Neural cell (in vitro differentiated cells): ENCODE data around the gene EFCAB8. TPM values are rescaled to one million over a fixed set of nuclear protein-coding genes. Genes with fewer than 3 reads are reported as not detected.

Experiments
- H2AFZ ChIP-seq: fragments of 200-600, 300-800 bp; sonication (generic), shearing (Covaris generic); 2 replicates; pipeline ENCODE4 v1.6.0; 2014; ENCODE audit warnings: low read depth, mild to moderate bottlenecking, antibody characterized with exemption, low read length, moderate library complexity
- H3F3A ChIP-seq: fragments of 200-600 bp; shearing (Covaris generic); 2 replicates; pipeline ENCODE4 v1.6.1; 2016; ENCODE audit warnings: mild to moderate bottlenecking, moderate library complexity, mixed read lengths, antibody characterized with exemption, low read length; ENCODE audit not compliant: insufficient read depth, poor library complexity, severe bottlenecking
- H3K27ac ChIP-seq: fragments of 200-600, 300-800 bp; sonication (generic), shearing (Covaris generic); 2 replicates; pipeline ENCODE4 v1.5.1; 2014; ENCODE audit warnings: mild to moderate bottlenecking, low read length, moderate library complexity
- H3K27me3 ChIP-seq: fragments of 300-800, 200-600 bp; sonication (generic), shearing (Covaris generic); 2 replicates; pipeline ENCODE4 v1.6.0; 2014; ENCODE audit warnings: mild to moderate bottlenecking, low read depth, low read length, moderate library complexity; ENCODE audit not compliant: insufficient read depth
- H3K36me3 ChIP-seq: fragments of 300-800, 200-600 bp; sonication (generic), shearing (Covaris generic); 2 replicates; pipeline ENCODE4 v1.5.1; 2014; ENCODE audit warnings: mild to moderate bottlenecking, antibody characterized with exemption, low read length, moderate library complexity; ENCODE audit not compliant: insufficient read depth
- H3K4me2 ChIP-seq: fragments of 300-800, 200-600 bp; sonication (generic), shearing (Covaris generic); 2 replicates; pipeline ENCODE4 v1.6.0; 2014; ENCODE audit warnings: mild to moderate bottlenecking, low read length
- H3K4me3 ChIP-seq: fragments of 300-800, 200-600 bp; sonication (generic), shearing (Covaris generic); 2 replicates; pipeline ENCODE4 v1.5.1; 2014; ENCODE audit warnings: mild to moderate bottlenecking, low read length, moderate library complexity
- H3K79me2 ChIP-seq: fragments of 200-600 bp; shearing (Covaris generic); replicated peaks from 2 replicates; pipeline ENCODE4 v1.6.0; 2014; ENCODE audit warnings: mild to moderate bottlenecking, low read length, moderate library complexity; ENCODE audit not compliant: insufficient read depth
- H3K9ac ChIP-seq: fragments of 300-800, 200-600 bp; sonication (generic), shearing (Covaris generic); 2 replicates; pipeline ENCODE4 v1.6.1; 2016; ENCODE audit warnings: mild to moderate bottlenecking, low read length, mixed read lengths
- H3K9me2 ChIP-seq: fragments of 200-600 bp; shearing (Covaris generic); 2 replicates; pipeline ENCODE4 v1.6.1; 2016; ENCODE audit warnings: mild to moderate bottlenecking, low read length, mixed read lengths; ENCODE audit not compliant: insufficient read depth
- H3K9me3 ChIP-seq: fragments of 200-600, 300-800 bp; sonication (generic), shearing (Covaris generic); 2 replicates; pipeline ENCODE4 v1.6.1; 2016; ENCODE audit warnings: mild to moderate bottlenecking, mixed run types, low read length, moderate library complexity, mixed read lengths
- H4K20me1 ChIP-seq: fragments of 200-600 bp; shearing (Covaris generic); 2 replicates; pipeline ENCODE4 v1.6.1; 2016; ENCODE audit warnings: mild to moderate bottlenecking, mixed run types; ENCODE audit not compliant: insufficient read depth
- CTCF ChIP-seq: fragments of 450-650 bp; IDR thresholded peaks from 2 replicates; pipeline ENCODE4 v1.5.1; 2014; ENCODE audit warnings: antibody characterized with exemption, mild to moderate bottlenecking, moderate library complexity; ENCODE audit not compliant: poor library complexity, severe bottlenecking
- EP300 ChIP-seq: fragments of 450-650 bp; conservative IDR thresholded peaks from 2 replicates; pipeline ENCODE4 v1.6.1; 2014; ENCODE audit warnings: antibody characterized with exemption, mild to moderate bottlenecking, moderate library complexity; ENCODE audit not compliant: poor library complexity, severe bottlenecking
- EZH2 ChIP-seq: fragments of 200-600, 300-800 bp; shearing (Covaris generic), sonication (generic); IDR thresholded peaks from 2 replicates; pipeline ENCODE4 v1.6.1; 2014; ENCODE audit warnings: antibody characterized with exemption, low read length, borderline replicate concordance, mild to moderate bottlenecking; ENCODE audit not compliant: insufficient read depth, poor library complexity, severe bottlenecking
- MXI1 ChIP-seq: fragments of 450-650 bp; conservative IDR thresholded peaks from 2 replicates; pipeline ENCODE4 v1.6.1; 2014; ENCODE audit warnings: antibody characterized with exemption, mild to moderate bottlenecking; ENCODE audit not compliant: poor library complexity, severe bottlenecking
- POLR2AphosphoS5 ChIP-seq: IDR thresholded peaks from 2 replicates; pipeline ENCODE4 v1.6.1; 2012
- RAD21 ChIP-seq: fragments of 450-650 bp; conservative IDR thresholded peaks from 2 replicates; pipeline ENCODE4 v1.6.1; 2014; ENCODE audit warnings: antibody characterized with exemption, mild to moderate bottlenecking, moderate library complexity
- SMC3 ChIP-seq: fragments of 450-650 bp; conservative IDR thresholded peaks from 2 replicates; pipeline ENCODE4 v1.6.1; 2014; ENCODE audit warnings: antibody characterized with exemption, mild to moderate bottlenecking, moderate library complexity; ENCODE audit not compliant: poor library complexity
- TAF1 ChIP-seq: IDR thresholded peaks from 2 replicates; pipeline ENCODE4 v1.6.1; 2012; ENCODE audit warnings: low read depth
- polyA plus RNA-seq: library from polyadenylated mRNA; depleted of rRNA; stranded (reverse); fragments of >200 nt; gene quantifications from 2 replicates; pipeline ENCODE4 v1.2.3, GENCODE V29; 2014
- TF ChIP-seq, protein P1 (sequence below): IDR thresholded peaks from 2 replicates; pipeline ENCODE4 v1.6.1; 2012; ENCODE audit warnings: borderline replicate concordance

The EFCAB8 gene
- polyA plus RNA-seq, 1 donor from 2014 or later = not detected

GRCh38 chr20:32934580-32934979 is 75.9 kb downstream of the EFCAB8 start:
- Histone ChIP-seq H3F3A (no peaks in the 10 kb centered on the region), H3K79me2 (no peaks in the 10 kb centered on the region), H2AFZ (no peak overlapping the region), H3K9ac (no peak overlapping the region), H3K27me3 (no peaks in the 10 kb centered on the region), H3K4me3 (no peak overlapping the region), H3K27ac (no peak overlapping the region), H3K36me3 (no peaks in the 10 kb centered on the region), H3K9me2 (no peaks in the 10 kb centered on the region), H3K4me2 (no peak overlapping the region), H3K9me3 (no peaks in the 10 kb centered on the region), H4K20me1 (no peaks in the 10 kb centered on the region)
- TF ChIP-seq POLR2AphosphoS5 = no peak
- no peak for TF ChIP-seq EZH2
- TF ChIP-seq TAF1 = no peak
- TF ChIP-seq EP300 = no peak
- TF ChIP-seq RAD21 = no peak
- TF ChIP-seq MXI1 = no peak
- TF ChIP-seq, protein P1, sequence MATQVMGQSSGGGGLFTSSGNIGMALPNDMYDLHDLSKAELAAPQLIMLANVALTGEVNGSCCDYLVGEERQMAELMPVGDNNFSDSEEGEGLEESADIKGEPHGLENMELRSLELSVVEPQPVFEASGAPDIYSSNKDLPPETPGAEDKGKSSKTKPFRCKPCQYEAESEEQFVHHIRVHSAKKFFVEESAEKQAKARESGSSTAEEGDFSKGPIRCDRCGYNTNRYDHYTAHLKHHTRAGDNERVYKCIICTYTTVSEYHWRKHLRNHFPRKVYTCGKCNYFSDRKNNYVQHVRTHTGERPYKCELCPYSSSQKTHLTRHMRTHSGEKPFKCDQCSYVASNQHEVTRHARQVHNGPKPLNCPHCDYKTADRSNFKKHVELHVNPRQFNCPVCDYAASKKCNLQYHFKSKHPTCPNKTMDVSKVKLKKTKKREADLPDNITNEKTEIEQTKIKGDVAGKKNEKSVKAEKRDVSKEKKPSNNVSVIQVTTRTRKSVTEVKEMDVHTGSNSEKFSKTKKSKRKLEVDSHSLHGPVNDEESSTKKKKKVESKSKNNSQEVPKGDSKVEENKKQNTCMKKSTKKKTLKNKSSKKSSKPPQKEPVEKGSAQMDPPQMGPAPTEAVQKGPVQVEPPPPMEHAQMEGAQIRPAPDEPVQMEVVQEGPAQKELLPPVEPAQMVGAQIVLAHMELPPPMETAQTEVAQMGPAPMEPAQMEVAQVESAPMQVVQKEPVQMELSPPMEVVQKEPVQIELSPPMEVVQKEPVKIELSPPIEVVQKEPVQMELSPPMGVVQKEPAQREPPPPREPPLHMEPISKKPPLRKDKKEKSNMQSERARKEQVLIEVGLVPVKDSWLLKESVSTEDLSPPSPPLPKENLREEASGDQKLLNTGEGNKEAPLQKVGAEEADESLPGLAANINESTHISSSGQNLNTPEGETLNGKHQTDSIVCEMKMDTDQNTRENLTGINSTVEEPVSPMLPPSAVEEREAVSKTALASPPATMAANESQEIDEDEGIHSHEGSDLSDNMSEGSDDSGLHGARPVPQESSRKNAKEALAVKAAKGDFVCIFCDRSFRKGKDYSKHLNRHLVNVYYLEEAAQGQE = no peak
- no peak for TF ChIP-seq SMC3
- TF ChIP-seq CTCF = no peak

- H3K79me2 ChIP-seq = no peaks in the 10 kb centered on the region
- TF ChIP-seq TAF1 (no peak), CTCF (no peak), RAD21 (no peak), EP300 (no peak), POLR2AphosphoS5 (no peak), MXI1 (no peak), SMC3 (no peak), EZH2 (no peak)
- TF ChIP-seq, protein P1 = no peak
- no peaks in the 10 kb centered on the region for H3K36me3 ChIP-seq
- no peak overlapping the region for H3K27ac ChIP-seq
- no peaks in the 10 kb centered on the region for H3K9me3 ChIP-seq
- H3K4me2 ChIP-seq = no peak overlapping the region
- H3K9ac ChIP-seq = no peak overlapping the region
- no peaks in the 10 kb centered on the region for H3K9me2 ChIP-seq
- H4K20me1 ChIP-seq = no peaks in the 10 kb centered on the region
- no peaks in the 10 kb centered on the region for H3K27me3 ChIP-seq
- H2AFZ ChIP-seq = no peak overlapping the region
- no peaks in the 10 kb centered on the region for H3F3A ChIP-seq
- H3K4me3 ChIP-seq = no peak overlapping the region
These were observed 82.6 kb downstream of the EFCAB8 start for GRCh38 chr20:32941155-32941885.
